ENCODE data around the gene SYT2. TPM values are rescaled to one million over a fixed set of nuclear protein-coding genes. Genes with fewer than 3 reads are reported as not detected.
"Not testable (repeated sequence)": the region's sequence is repeated elsewhere in the genome, so short reads cannot be mapped to it uniquely, and the experiment has no call there.

SYT2 gene
- polyA plus RNA-seq, 5 donors, result 2.1 to 4.5 (median 3.6) TPM

- not testable (repeated sequence) for DNase-seq
These were observed 163.5 kb downstream of the SYT2 start for GRCh38 chr1:202546796-202547195.

- DNase-seq, result not testable (repeated sequence)
These were observed 163.9 kb downstream of the SYT2 start for GRCh38 chr1:202546377-202546776.

- not testable (repeated sequence) for DNase-seq
These were observed 164.5 kb downstream of the SYT2 start for GRCh38 chr1:202545647-202546303.

- DNase-seq, result not testable (repeated sequence)
These were observed 165.3 kb downstream of the SYT2 start for GRCh38 chr1:202544766-202545449.

- not testable (repeated sequence) for DNase-seq
These were observed 166.7 kb downstream of the SYT2 start for GRCh38 chr1:202543537-202543936.

- DNase-seq, result not testable (repeated sequence)
These were observed 167.8 kb downstream of the SYT2 start for GRCh38 chr1:202542415-202542814.

- DNase-seq, result not testable (repeated sequence)
These were observed 169.4 kb downstream of the SYT2 start for GRCh38 chr1:202540858-202541257.

Other genes with a start within 250 kb of the SYT2 start
- 100 to 1,000 TPM in 4 of 5 donors, 10 to 100 TPM in 1; 81.0 to 121 (median 107) TPM for gene KDM5B, start 98.0 kb upstream of the SYT2 start, polyA plus RNA-seq (ENCODE audit: insufficient read depth in 1 of 5, insufficient read length in 5 of 5, low replicate concordance in 1 of 5)
- gene PCAT6, start 100.5 kb upstream of the SYT2 start, polyA plus RNA-seq (ENCODE audit: insufficient read depth in 1 of 5, insufficient read length in 5 of 5, low replicate concordance in 1 of 5), result 1 to 10 TPM; 1.4 to 3.4 (median 2.3) TPM
- 1 to 10 TPM; 7.3 to 9.7 (median 8.7) TPM for gene RABIF, start 178.7 kb upstream of the SYT2 start, polyA plus RNA-seq (ENCODE audit: insufficient read depth in 1 of 5, insufficient read length in 5 of 5, low replicate concordance in 1 of 5)
- 10 to 100 TPM; 29.4 to 39.6 (median 36.5) TPM for gene KLHL12, start 216.8 kb upstream of the SYT2 start, polyA plus RNA-seq (ENCODE audit: insufficient read depth in 1 of 5, insufficient read length in 5 of 5, low replicate concordance in 1 of 5)
- gene ADIPOR1, start 247.9 kb upstream of the SYT2 start, polyA plus RNA-seq (ENCODE audit: insufficient read depth in 1 of 5, insufficient read length in 5 of 5, low replicate concordance in 1 of 5), result 10 to 100 TPM; 65.9 to 73.2 (median 68.1) TPM